GM08714 (cell line): ENCODE results near the gene CABCOCO1.

ENCODE experiments used
- H3K4me3 ChIP-seq: fragments of 200-500 bp; sonication (Bioruptor generic); 2 replicates; pipeline ENCODE4 v1.5.1; 2014; ENCODE audit warnings: mild to moderate bottlenecking, low read length, inconsistent platforms
- ZNF274 ChIP-seq: IDR thresholded peaks from 2 replicates; pipeline ENCODE4 v1.6.1; 2012; ENCODE audit warnings: mild to moderate bottlenecking, low read depth, low read length

The CABCOCO1 gene

DNA sequence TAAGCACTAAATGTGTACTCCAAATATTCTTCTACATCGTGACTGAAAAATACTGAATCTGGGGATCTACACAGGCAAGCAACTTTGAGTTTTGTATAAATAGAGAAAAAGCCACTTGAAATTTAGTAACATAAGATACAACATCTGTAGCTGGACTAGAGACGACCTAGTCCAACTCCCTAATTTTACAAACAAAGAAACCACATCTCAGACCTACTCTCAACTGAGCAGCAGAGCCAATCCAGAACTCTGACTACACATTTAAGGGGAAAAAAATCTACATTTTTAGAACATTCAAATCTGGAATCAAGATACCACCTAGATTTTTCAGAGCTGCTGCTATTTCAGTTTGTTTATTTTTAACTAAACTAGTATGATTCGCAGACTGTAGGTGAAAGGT lies 88.9 kb downstream of the CABCOCO1 start:
- TF ChIP-seq ZNF274: no peak
- H3K4me3 ChIP-seq: no peak overlapping the region

DNA sequence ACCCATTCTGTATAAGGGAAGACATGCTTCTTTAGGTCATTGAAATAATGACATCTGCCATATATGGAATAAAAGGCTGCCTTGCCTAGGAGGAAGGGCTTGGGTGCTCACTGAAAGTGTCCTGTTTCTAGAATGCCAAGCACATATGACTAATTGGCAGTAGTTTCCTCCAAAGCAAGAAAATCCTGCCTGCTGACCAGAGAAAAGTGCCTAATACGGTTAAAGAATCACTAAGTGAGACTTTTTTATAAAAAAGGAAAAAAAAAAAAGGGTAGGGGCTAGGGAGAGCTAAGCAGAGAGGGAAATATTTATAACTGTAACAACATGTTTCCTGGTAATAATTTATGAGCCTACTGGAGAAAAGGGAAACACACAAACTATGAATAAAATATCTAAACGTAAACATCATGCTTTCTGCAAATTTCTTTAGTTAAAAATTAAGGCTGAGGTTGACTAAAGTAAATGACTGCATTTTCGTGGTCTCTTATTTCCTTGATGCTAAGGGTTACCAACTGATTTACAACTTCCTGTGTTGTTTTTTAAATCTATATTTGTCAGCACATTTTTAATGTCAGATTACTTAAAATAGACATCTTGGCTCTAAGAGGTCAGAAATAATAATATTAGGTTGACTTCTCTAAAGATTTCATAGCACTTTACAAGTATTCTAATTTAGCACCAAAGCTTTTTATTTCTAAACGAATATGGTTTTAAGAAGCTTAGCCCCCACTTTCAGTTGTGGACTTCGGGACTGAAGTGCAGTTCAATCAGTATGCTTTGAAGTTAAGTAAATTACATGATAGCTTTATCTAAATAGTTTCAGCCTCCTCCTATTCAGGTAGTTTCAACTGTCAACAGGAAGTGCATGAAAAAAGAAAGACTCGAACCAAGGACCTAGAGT lies 89.6 kb downstream of the CABCOCO1 start:
- H3K4me3 ChIP-seq: no peak overlapping the region
- no peak for TF ChIP-seq ZNF274

DNA sequence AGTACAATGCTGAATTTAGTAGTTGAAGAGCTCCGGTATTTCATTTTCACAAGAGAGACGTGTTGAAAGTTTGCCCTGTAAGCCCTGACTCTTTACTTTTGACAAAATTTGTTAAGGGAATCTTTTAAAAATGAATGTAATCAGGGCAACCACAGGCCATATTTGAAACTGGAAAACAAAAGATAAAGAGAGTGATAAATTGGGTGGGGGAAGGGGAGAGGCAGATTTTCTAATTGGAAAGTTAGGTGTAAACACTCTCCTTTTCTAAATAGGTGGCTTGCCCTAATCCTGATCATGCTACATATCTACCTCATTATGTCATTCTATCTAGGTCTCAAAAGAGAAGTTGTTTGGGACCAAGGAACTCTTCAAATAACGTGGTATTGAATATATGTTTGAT lies 90.7 kb downstream of the CABCOCO1 start:
- H3K4me3 ChIP-seq: no peak overlapping the region
- no peak for TF ChIP-seq ZNF274

DNA sequence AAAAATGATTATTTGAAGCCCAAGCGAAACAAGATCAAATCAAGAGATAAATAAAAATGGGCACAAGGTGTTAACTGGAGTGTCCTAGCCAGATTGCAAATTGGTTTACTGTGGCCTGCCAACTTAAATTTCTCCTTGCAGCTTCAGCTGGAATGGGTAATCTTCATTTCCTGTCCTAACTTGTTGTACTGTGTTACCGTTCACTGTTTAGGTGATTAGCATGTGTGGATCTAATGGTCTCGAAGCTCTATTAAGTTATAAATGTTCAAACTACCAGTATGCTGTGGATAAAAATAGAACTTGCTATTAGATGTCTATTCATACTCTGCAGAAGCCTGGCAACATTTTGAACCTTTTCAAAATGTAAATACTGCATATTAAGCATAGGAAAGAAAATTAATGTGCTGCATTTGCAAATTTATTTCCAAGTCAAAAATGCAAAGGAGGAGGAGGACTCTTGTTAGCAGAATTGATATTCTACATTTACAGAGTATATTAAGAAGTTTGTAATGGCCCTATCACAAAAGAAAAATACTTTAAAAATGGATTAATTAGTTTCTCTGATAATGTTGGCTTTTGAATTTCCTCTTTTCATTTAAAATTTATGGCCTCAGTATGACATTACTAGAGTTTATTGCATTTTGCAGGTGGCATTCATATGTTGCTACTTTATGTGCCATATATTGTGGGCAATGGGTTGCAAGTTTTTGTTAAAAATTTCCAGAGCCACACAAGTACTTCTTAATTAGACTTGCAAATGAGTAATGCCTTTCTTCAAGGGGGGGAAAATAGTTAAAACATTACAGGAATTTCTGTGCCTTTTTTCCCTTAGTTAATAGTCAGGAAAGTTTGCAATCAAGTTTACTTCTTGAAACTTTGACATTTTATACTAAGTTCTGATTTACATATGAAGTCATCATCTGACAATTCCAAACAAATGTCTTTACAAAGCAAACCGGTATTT lies 92.1 kb downstream of the CABCOCO1 start:
- no peak overlapping the region for H3K4me3 ChIP-seq
- TF ChIP-seq ZNF274: no peak

DNA sequence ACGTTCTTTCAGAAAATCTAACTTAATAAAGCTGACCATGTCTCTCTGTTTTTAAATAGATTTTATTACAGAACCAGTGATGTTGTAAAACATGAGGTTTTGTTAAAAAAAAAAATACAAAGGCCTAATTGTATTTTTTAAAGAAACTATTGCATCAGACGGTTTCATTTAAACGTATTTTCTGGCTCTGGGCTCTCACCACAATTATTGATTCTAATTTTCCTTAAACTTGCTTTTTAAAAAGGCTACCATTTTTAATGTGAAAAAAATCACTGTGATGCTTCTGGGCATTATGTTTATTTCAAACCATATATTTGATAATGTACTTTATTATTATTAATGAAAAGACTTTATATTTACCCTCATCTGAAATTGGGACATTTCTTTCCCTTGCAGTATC lies 94.3 kb downstream of the CABCOCO1 start:
- no peak for TF ChIP-seq ZNF274
- H3K4me3 ChIP-seq: no peak overlapping the region

DNA sequence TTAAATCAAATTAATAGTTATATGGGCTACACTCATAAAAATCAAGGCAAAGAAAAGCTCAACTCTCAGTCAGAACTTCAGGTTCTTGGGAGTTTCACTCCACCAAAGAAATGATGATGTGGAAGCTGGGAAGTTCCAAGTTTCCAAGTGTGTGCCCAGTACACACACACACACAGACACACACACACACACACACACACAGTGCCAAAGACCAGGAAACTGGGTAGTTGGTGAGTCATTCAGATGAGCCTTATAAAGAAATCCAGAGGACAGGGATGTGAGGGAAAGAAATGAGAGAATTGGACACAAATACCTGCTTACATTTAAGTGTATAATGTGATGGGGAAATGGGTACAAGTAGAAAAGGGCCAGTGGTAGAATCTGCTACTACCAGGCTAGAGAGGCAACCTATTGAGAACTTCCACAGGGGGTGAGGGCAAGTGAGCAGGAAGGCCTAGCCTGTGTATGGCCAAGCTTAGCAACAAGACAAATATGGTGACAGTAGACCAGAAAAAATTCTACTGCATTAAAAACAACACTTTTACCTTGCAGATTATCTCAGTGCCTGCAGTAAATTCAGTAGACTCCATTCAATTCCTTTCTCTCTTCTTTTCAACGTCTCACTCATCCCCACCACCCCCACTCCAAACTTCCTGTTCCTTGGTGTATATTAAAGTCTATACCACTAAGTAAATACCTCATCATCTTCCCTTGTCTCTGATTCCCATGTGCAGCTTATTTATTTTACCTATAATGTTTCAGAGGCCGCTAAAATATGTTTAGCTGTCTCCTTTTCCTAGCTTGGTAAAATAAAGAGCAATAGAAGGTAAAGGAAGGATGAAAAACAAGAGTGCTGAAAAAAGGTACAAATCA lies 95.0 kb downstream of the CABCOCO1 start:
- no peak overlapping the region for H3K4me3 ChIP-seq
- TF ChIP-seq ZNF274: no peak

DNA sequence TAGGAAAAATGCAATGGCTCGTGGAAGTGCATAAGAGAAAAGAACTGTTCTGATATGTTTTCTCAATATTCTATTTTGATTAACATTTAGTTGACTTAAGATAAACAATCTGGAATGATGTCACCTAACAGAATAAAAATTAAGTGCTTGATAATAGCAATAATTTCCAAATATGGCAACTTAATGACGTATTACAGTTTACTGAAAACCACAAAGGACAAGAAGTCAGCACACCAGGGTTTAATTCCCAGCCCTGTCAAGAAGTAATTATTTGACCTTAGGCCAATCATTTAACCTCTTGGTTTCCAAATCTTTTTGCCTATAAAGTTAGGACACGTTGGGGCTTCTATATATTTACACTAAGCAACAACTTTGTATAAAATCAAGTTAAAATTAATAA lies 95.7 kb downstream of the CABCOCO1 start:
- H3K4me3 ChIP-seq: no peak overlapping the region
- no peak for TF ChIP-seq ZNF274

DNA sequence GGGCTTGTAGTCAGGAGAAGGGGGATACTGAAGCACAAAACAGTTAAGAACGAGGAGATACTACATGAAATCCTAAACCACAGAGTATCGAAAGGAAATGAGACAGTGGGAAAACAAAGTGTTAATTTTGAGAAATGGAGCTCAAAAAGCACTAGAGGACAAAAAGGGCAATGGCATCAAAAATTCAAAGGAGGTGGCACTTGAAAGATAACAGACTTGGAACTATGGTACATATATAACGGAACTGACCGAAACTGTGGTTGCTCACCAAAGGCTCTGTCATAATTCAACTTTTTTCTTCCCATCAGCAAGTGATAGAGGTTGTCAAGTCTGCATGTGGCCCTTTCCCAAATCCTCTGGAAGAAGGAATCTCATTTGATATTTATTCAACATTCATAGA lies 97.0 kb downstream of the CABCOCO1 start:
- H3K4me3 ChIP-seq: no peak overlapping the region
- TF ChIP-seq ZNF274: no peak

DNA sequence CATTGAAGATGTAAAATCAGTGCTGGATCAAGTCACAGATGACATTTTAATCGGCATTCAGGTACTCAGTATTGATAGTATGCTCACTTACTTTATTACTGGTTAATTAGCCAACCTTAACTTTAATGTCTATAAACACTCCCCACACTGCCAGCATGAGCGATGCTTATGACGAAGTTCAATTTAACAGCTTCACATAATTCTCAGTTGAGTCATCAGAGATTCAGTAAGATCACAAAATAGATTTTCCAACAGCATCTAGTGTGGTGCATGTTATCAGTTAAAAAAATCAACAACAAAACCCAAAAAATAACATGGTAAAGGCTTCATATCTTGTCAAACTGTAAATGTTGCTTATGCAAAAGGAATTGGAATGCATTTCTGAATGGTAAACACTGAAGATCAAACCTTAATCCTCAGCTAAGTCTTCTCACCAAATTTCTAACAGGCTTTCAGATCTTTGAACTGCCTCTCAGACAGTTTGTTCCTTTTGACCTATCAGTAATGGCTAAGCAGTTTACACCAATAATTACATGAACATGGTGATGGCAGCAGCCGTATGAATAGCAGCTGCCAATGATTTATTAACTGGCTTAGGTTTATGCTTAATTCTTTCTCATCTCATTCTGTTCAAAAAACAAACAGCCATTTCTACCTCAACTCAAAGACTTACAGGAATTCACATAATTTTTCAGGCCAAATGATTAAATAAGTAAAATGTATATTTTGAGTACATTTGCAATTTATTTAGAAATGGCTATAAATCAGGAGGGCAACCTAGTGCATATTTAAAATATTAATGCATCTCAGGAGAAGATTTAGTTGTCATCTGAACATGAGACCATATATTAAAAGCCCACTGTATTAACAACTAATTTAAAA lies 98.5 kb downstream of the CABCOCO1 start:
- H3K4me3 ChIP-seq: no peak overlapping the region

DNA sequence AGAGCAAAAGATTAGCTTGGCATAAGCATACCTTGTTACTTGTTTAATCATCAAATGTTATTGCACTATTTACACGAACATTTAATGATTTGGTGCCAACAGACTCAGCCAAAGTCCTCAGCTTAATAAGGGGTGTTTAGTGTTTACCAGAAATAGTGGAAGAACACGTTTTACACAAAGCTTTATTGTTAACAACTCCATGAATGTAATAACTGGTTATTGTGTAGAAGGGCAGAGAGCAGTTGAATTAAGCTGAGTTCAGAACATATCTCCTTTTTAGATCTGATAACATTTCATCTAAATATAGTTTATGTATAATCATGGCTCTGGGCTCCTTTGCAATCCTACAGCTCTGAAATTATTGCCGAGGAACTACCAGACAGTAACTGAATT lies 99.1 kb downstream of the CABCOCO1 start:
- no peak for TF ChIP-seq ZNF274
- H3K4me3 ChIP-seq: no peak overlapping the region

More for the DNA sequence above, 98.5 kb downstream of the CABCOCO1 start:
- no peak for TF ChIP-seq ZNF274

DNA sequence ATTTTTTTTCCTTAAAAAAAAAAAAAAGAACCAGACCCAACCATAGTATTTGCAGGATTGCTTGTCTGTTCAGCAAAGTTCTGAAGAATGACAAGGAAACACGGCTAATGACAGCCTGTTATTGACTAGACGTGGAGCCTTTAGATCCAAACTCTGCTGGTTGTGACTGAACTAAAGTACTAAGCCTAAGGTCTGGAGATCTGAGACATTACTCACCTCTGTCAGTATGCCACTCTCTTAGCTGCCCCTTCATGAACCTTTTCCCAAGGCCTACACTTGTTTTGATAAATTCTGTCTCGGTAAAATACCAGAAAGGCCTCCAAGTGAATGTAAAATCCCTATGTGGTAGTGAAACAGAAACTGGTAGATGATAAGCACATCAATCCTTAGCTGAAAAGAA lies 101.0 kb downstream of the CABCOCO1 start:
- no peak for TF ChIP-seq ZNF274
- no peak overlapping the region for H3K4me3 ChIP-seq

DNA sequence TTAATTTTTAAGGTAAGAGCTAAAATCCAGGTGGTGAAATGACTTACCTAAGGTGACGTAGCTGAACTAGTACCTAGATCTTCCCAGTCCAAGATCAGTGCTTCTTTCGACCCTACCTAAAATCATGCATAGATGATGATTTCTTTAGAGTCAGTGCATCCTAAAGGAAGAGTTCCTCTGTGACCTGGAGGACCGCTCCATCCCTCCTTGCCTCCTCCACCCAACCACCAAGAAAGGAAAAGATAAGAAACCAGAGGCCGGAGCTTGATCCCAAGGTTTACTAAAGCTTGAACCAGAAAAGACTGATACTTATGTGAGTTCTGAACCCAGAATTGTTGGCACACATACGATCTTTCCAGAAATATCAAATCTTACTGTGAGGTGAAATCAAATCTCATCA lies 101.8 kb downstream of the CABCOCO1 start:
- no peak for TF ChIP-seq ZNF274

DNA sequence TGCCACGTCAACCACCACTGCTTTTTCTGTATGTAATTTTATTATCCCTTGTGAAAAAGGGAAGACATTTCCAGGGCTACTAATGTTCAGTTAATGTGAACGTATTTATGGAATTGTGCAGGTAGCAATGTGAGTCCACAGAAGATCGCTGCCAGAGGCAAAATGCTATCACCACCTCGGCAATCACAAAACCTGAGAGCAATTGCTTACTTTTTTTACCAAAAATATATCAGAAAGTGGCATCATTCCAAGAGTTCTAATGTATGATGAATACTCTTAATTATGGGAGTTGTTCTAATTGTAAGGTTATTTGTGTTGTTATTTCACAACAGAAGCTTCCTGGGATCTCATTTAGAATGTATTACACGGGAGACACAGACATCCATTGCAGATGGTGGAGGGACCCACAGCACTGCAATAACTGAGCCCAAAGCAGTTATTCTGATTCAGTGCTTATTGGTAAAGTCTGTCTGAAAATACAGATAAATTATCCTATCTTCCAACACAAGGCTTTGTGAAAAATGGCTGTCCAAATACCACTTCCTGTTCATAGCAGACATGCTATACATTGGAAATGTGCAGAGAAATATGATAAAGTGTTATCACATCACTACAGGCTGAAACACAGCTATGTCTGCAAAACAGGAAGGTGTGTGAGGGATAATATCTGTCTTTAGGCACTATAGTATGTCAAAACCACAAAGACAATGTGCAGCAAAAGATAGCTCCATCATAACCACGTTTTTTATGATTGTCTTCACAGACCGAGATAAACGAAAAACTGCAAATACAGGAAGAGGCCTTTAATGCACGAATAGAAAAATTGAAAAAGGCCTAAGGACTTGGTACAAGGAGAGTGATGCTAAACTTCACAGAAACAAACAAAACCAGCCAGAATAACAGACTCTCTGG lies 102.7 kb downstream of the CABCOCO1 start:
- no peak for TF ChIP-seq ZNF274
- no peak overlapping the region for H3K4me3 ChIP-seq

More for the DNA sequence above, 101.8 kb downstream of the CABCOCO1 start:
- H3K4me3 ChIP-seq: no peak overlapping the region
